ENCODE results near the gene PDLIM7.

GRCh38 chr5:177434437-177434836 is 63.0 kb downstream of the PDLIM7 start:
- TF ChIP-seq CTCF (IDR thresholded peaks at IDR 0.05; ENCODE audit: low read length) = no peak
- no peak for TF ChIP-seq EZH2 (IDR thresholded peaks at IDR 0.05; ENCODE audit: borderline replicate concordance, low read length)

All from OCI-LY1 (cell line).